HG02973 (cell line): Measurements from ENCODE around the gene IKZF3.
"Not testable (repeated sequence)": the region's sequence is repeated elsewhere in the genome, so short reads cannot be mapped to it uniquely, and the experiment has no call there.

Source experiments
- ATAC-seq: cut with Tn5 transposase; IDR thresholded peaks from one replicate; pipeline ENCODE4 v1.9.1; 2021; ENCODE audit warnings: moderate library complexity; ENCODE audit not compliant: unreplicated experiment

The IKZF3 gene

DNA sequence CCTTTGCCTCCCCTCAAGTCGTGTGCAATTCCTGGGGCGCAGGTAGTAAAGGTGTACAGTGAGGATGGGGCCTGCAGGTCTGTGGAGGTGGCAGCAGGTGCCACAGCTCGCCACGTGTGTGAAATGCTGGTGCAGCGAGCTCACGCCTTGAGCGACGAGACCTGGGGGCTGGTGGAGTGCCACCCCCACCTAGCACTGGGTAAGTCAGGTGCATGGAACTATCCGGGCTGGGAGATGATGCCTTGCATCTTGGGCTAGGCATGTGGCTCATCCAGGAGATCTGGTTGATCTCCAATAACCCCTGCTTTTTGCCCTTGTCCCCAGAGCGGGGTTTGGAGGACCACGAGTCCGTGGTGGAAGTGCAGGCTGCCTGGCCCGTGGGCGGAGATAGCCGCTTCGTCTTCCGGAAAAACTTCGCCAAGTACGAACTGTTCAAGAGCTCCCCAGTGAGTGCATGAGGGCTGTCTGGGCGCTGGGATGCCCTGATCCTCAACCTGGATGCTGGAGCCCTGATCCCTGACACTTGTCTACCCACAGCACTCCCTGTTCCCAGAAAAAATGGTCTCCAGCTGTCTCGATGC lies 121.2 kb downstream of the IKZF3 start:
- no peak for ATAC-seq

- no peak for ATAC-seq
Measured at GRCh38 chr17:39742126-39742855, 121.8 kb downstream of the IKZF3 start.

DNA sequence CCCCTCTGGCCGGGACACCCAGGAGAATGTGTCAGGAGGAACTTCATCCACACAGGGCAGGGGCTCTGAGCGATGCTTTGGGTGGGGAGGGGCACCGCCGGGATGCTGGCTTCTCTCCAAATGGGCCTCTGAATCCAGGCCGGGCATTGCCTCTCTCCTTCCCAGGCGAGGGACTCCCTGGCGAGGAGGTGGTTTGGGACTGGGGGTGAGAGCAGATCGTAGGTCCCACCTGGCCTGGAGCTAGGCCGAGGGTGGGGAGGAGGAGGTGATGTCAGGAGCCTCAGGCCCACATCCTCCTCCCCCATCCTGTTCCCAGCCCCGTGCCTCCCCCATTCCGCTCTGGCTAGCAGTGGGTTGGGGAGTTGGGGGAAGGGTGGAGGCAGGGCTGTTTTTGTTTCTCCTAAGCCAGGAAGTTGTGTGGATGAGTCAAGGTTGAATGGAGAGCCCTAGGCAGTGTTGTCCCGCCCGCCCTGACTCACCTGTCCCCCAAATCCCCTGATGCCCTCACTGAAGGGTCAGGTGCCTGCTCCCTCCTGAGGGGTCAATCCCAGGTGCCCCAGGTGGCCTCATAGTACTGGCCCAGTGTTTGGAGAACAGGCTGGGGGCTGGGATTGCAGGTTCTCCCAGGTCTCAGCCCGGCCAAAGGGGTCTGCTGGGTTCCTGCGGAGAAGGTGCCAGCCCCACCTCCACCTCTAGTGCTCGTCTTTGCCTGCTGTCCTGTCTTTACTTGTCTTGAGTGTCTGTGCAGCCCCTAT lies 123.6 kb downstream of the IKZF3 start:
- no peak for ATAC-seq

DNA sequence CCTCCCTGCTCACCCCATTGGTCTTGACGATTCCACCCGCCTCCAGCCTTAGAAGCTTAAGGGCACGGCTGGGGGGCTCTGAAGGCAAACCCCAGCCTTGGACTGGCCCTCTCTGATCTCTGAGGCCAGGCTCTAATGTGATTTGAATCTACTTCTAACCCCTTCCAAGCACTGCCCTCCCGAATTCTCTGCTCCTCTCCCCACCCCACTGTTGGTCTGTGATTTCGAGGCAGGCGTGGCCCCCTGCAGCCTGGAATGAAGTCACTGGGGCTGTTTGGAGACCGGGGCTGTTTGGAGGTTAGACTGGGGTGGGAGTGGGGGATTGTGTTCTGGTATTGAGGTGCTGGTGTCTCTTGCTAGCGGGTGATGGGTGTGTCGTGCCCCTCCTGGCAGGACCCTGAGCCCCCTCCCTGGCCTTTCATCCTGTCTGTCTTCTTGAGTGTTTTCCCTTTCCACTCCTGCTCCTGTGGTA lies 124.2 kb downstream of the IKZF3 start:
- no peak for ATAC-seq

GRCh38 chr17:39738983-39739884 lies 124.9 kb downstream of the IKZF3 start:
- ATAC-seq: no peak

- no peak for ATAC-seq
Measured at GRCh38 chr17:39738568-39738901, 125.6 kb downstream of the IKZF3 start.

- ATAC-seq: no peak
Measured at GRCh38 chr17:39737760-39738567, 126.1 kb downstream of the IKZF3 start, which contains the start of gene GRB7. TSS of gene GRB7 (plus strand) at chr17:39737938. CDS start at chr17:39742302, 4,364 bp downstream.

DNA sequence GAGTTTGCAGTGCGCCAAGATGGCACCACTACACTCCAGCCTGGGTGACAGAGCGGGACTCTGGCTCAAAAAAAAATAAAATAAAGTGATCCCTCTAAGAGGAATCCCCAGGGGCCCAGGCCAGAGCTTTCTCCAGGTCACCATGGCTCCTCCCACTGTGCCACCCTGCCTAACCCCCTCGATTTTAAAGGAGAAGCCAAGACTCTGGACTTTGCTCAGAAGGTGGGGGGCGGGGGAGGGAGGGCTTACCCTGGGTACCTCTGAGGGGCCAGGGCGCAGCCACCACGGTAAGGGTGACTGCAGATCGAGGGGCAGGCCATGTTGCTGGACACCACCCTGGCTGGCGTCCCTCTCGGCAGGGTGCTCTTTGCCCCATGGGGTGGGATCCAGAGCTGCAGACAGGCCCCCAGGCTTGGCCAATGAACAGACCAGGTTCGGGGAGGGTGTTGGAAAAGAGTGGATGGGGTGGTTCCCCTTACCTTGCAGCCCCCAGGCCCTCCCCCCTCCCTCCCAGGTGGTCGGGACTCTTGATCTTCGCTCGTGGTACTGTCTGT lies 126.8 kb downstream of the IKZF3 start:
- ATAC-seq: no peak

- ATAC-seq: no peak
Measured at GRCh38 chr17:39736319-39737165, 127.6 kb downstream of the IKZF3 start.

- ATAC-seq: no peak
Measured at GRCh38 chr17:39735882-39736281, 128.2 kb downstream of the IKZF3 start.

DNA sequence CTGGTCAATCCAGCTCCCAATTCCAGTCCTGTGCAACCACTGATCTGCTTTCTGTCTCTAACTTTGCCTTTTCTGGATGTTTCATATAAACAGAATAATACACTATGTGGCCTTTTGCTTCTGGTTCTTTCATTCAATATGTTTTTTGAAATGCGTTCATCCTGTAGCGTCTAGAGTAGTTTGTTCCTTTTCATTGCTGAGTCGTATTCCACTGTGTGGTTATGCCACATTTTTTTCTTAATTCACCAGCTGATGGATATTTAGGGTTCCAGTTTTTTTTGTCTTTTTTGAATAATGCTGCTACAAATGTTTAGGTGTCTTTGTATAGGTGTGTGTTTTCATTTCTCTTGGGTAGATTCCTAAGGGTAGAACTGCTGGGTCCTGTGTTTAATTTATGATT lies 131.5 kb downstream of the IKZF3 start:
- no peak for ATAC-seq

DNA sequence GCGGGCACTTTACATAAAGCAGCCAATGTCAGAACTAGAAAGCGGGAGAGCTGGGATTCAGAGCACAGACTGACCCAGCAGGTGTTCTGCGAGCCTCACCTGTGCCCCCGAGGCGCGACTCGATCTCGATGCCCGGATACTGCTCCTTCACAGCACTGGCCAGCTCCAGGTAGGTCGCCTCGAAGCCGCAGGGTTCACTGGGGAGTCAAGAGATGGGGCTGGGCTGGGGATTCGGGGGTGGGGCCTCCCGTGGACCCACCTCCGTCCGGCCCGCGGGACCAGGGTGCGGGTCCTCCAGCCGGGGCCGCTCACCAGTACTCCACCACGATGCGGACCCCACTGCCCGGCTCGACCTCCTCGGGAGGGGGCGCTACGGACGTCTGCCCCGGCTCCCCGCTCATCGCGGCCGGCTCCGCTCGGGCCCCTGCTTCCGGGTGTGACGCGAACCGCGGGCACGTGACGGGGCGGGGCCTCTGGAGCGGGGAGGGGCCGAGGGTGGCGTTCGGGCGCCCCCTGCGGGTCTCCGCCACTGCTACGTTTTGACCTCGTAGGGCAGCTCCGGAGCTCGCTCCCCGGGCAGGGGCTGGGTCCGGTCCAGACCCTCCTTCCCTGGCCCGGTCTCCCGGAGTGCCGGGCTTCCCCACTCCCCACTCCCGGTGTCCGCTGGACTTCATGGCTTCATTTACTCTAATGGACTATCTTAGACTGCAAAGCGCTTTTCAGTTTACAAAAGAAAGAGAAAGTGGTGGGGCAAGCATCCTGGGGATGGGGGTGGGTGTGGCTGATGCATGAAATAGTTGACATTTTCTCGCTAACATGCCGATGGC lies 133.8 kb downstream of the IKZF3 start, which contains the start of gene MIEN1:
Gene MIEN1, minus strand, starts transcription at position 438 of the 827 bp plus-strand sequence. Its CDS starts 37 bp downstream, at position 401.
- peak; percentile 82 for ATAC-seq

- no peak for ATAC-seq
Measured at GRCh38 chr17:39729280-39729851, 134.7 kb downstream of the IKZF3 start.

DNA sequence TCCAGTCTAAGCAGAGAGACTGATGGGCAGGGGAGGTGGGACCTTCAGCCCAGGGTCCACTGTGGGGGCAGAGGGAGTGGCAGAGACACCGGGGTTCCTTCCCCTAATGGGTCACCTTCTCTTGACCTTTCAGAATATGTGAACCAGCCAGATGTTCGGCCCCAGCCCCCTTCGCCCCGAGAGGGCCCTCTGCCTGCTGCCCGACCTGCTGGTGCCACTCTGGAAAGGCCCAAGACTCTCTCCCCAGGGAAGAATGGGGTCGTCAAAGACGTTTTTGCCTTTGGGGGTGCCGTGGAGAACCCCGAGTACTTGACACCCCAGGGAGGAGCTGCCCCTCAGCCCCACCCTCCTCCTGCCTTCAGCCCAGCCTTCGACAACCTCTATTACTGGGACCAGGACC lies 136.6 kb downstream of the IKZF3 start:
- ATAC-seq: no peak

- ATAC-seq: no peak
Measured at GRCh38 chr17:39726617-39727016, 137.5 kb downstream of the IKZF3 start.

DNA sequence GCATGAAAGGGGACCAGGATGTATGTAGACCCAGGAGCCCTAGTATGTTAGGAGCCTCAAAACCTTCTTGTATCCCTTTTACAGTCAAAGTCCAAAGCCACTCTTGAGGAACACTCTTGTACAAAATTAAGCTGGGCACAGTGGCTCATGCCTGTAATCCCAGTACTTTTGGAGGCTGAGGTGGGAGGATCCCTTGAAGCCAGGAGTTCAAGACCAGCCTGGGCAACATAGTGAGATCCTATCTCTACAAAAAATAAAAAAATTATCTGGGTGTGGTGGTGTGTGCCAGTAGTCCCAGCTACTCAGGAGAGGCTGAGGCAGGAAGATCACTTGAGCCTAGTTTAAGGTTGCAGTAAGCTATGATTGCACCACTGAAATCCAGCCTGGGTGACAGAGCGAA lies 138.2 kb downstream of the IKZF3 start:
- ATAC-seq: not testable (repeated sequence)

GRCh38 chr17:39724731-39725130 lies 139.4 kb downstream of the IKZF3 start:
- no peak for ATAC-seq
